ENCODE data around the gene MED14.

The MED14 gene

DNA sequence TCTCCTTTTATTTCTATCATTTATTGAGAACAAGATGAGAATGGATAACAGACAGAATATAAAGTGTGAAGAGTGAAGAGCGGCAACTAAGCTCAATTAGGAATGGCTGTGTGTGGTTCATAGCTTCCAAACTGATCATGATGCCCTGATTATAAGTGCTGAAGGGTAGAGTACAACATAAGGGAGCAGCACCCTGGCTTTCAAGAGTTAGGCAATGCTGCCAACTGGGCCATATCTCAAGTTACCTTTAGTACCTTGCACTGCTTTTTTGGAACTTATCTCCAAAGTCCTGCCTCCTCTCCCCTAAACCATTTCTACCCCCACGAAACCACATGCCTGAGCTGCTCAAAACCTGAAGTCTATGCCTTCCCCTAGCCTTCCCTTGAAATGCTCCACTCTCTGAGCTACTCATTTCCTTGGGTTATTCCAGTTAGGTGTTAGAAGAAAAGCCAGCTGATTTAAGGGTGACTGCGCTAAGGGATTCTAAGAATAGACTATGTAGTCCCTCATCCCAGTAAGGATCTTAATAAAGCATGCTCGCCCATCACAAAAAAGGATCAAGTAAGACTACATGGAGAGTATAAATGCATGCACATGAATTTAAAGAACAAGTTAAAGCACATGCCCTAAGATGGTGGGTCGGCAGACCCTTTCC lies 29.6 kb downstream of the MED14 start:
- Histone ChIP-seq H3K27ac (ENCODE audit: low read depth, low read length) (no peak overlapping the region), H3K4me3 (ENCODE audit: low read depth in 1 of 2, low read length in 2 of 2) (no peak overlapping the region), H3K36me3 (ENCODE audit: control insufficient read depth in 1 of 2, insufficient read depth in 2 of 2, low read length in 2 of 2) (peaks cover 0 to 26% of the 10 kb centered on the region in 2 donors), H3K27me3 (ENCODE audit: control insufficient read depth in 1 of 2, insufficient read depth in 2 of 2, low read length in 2 of 2) (no peaks in the 10 kb centered on the region), H3K9me3 (ENCODE audit: control insufficient read depth in 1 of 2, low read length in 2 of 2) (no peaks in the 10 kb centered on the region), H3K4me1 (ENCODE audit: control insufficient read depth in 1 of 2, insufficient read depth in 2 of 2, low read length in 2 of 2) (no peaks in the 10 kb centered on the region), H3K9ac (ENCODE audit: low read depth in 1 of 2, low read length in 2 of 2) (no peak overlapping the region)

DNA sequence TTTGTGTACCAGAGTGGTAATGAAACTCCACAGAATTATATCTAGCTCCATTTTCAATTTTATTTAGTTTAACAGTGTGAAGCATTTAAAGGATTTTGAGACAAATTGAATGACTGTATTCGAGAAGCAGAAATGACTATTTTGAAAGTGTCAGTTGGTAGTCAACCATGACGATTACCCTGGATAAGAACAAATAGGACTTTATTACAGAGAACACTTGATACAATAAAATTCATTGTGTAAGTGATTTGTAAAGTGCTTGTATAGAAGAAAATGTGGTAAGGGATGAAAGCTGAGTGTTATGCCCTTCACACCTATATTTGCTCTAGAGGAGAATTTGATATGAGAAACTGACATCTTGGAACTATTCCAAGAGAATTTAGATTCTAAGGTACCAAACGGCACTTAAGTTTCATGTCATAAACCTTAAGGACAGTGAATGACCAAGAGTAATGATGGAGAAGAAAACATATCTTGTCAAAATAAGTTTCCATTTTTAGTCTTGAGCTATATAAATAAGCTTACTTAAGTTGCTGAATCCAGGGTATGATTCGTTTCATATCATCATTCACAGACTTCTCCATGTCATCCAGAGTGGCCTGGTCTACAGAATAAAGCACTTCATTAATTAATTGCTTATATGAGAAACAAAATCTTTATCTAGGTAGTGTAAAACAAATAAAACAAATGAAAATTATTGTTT lies 34.6 kb downstream of the MED14 start:
- no peaks in the 10 kb centered on the region for H3K9me3 ChIP-seq (ENCODE audit: control insufficient read depth in 1 of 2, low read length in 2 of 2)
- peaks cover 3 to 14% of the 10 kb centered on the region in 2 donors for H3K36me3 ChIP-seq (ENCODE audit: control insufficient read depth in 1 of 2, insufficient read depth in 2 of 2, low read length in 2 of 2)
- no peak overlapping the region for H3K27ac ChIP-seq (ENCODE audit: low read depth, low read length)
- no peaks in the 10 kb centered on the region for H3K27me3 ChIP-seq (ENCODE audit: control insufficient read depth in 1 of 2, insufficient read depth in 2 of 2, low read length in 2 of 2)
- no peak overlapping the region for H3K4me3 ChIP-seq (ENCODE audit: low read depth in 1 of 2, low read length in 2 of 2)
- H3K9ac ChIP-seq (ENCODE audit: low read depth in 1 of 2, low read length in 2 of 2): no peak overlapping the region
- no peaks in the 10 kb centered on the region for H3K4me1 ChIP-seq (ENCODE audit: control insufficient read depth in 1 of 2, insufficient read depth in 2 of 2, low read length in 2 of 2)

DNA sequence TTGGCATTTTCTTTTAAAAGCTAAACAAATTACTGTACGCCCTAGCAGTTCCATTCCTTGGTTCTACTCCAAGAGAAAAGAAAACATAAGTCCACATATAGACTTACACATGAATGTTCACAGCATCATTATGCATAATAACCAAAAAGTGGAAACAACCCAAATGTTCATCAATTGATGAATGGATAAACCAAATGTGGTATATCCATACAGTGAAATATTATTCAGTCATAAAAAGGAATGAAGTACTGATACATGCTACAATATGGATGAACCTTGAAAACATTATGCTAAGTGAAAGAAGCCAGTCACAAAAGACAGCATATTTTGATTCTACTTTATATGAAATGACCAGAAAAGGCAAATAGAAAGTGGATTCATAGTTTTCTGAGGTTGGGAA lies 36.5 kb downstream of the MED14 start:
- no peak overlapping the region for H3K27ac ChIP-seq (ENCODE audit: low read depth, low read length)
- no peaks in the 10 kb centered on the region for H3K4me1 ChIP-seq (ENCODE audit: control insufficient read depth in 1 of 2, insufficient read depth in 2 of 2, low read length in 2 of 2)
- H3K9ac ChIP-seq (ENCODE audit: low read depth in 1 of 2, low read length in 2 of 2): no peak overlapping the region
- H3K36me3 ChIP-seq (ENCODE audit: control insufficient read depth in 1 of 2, insufficient read depth in 2 of 2, low read length in 2 of 2): peaks cover 3 to 20% of the 10 kb centered on the region in 2 donors
- H3K4me3 ChIP-seq (ENCODE audit: low read depth in 1 of 2, low read length in 2 of 2): no peak overlapping the region
- H3K9me3 ChIP-seq (ENCODE audit: control insufficient read depth in 1 of 2, low read length in 2 of 2): no peaks in the 10 kb centered on the region
- no peaks in the 10 kb centered on the region for H3K27me3 ChIP-seq (ENCODE audit: control insufficient read depth in 1 of 2, insufficient read depth in 2 of 2, low read length in 2 of 2)

DNA sequence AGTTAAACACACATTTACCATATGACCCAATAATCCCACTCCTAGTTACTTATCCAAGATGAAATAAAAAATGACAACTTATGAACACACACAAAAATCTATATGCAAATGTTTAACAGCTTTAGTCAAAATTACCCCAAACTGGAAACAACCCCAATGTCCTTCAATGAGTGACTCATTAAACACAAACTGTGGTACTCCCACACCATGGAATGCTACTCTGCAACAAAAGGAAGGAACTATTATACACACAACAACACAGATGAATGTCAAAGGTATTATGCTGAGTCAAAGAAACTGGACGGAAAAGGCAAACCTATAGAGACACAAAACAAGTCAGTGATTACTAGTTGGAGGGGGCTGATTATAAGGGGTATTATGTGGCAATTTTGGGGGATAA lies 40.5 kb downstream of the MED14 start:
- Histone ChIP-seq H3K9ac (ENCODE audit: low read depth in 1 of 2, low read length in 2 of 2) (no peak overlapping the region), H3K4me3 (ENCODE audit: low read depth in 1 of 2, low read length in 2 of 2) (no peak overlapping the region), H3K36me3 (ENCODE audit: control insufficient read depth in 1 of 2, insufficient read depth in 2 of 2, low read length in 2 of 2) (peaks cover 6 to 34% of the 10 kb centered on the region in 2 donors), H3K9me3 (ENCODE audit: control insufficient read depth in 1 of 2, low read length in 2 of 2) (no peaks in the 10 kb centered on the region), H3K27me3 (ENCODE audit: control insufficient read depth in 1 of 2, insufficient read depth in 2 of 2, low read length in 2 of 2) (no peaks in the 10 kb centered on the region), H3K4me1 (ENCODE audit: control insufficient read depth in 1 of 2, insufficient read depth in 2 of 2, low read length in 2 of 2) (no peaks in the 10 kb centered on the region), H3K27ac (ENCODE audit: low read depth, low read length) (no peak overlapping the region)

DNA sequence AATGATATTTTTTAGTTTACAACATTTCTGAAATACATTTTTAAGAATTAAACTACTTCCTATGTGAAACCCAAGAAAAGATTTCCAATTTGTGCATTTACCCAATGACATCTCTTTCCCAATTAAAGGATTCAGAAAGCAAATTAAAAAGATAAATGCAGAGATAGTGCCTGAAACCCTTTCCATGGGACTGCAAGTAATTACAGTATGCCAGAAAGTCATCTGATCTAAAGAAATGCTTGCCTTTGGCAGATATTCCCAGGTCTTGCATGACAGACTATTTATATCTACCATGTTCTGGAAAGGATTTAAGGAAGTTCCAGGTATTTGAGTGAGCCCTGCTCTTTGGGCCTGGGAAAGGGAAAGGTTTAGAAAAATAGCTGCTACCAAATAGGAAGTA lies 46.4 kb downstream of the MED14 start:
- Histone ChIP-seq H3K9ac (ENCODE audit: low read depth in 1 of 2, low read length in 2 of 2) (no peak overlapping the region), H3K36me3 (ENCODE audit: control insufficient read depth in 1 of 2, insufficient read depth in 2 of 2, low read length in 2 of 2) (peaks cover 18 to 39% of the 10 kb centered on the region in 2 donors), H3K4me1 (ENCODE audit: control insufficient read depth in 1 of 2, insufficient read depth in 2 of 2, low read length in 2 of 2) (no peaks in the 10 kb centered on the region), H3K27ac (ENCODE audit: low read depth, low read length) (no peak overlapping the region), H3K9me3 (ENCODE audit: control insufficient read depth in 1 of 2, low read length in 2 of 2) (no peaks in the 10 kb centered on the region), H3K27me3 (ENCODE audit: control insufficient read depth in 1 of 2, insufficient read depth in 2 of 2, low read length in 2 of 2) (no peaks in the 10 kb centered on the region), H3K4me3 (ENCODE audit: low read depth in 1 of 2, low read length in 2 of 2) (no peak overlapping the region)

DNA sequence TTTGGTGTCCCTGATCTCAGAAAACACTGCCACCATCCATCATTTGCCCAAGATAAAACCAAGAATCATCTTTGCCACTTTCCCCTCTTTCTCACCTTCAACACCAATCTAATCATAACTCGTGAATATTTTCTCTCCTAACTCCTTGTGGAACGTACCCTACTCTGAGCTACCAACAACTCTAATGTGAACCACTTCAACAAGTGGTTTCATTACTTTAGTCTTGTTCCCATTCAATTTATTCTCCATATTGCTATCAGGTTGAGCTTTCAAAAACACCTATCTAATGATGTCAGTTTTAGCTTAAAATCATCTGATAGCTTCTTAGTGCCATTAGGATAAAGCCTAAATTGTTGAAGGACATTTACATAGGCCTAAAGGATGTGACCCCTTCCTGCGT lies 48.2 kb downstream of the MED14 start:
- H3K27ac ChIP-seq (ENCODE audit: low read depth, low read length): no peak overlapping the region
- H3K36me3 ChIP-seq (ENCODE audit: control insufficient read depth in 1 of 2, insufficient read depth in 2 of 2, low read length in 2 of 2): peaks cover 23 to 39% of the 10 kb centered on the region in 2 donors
- no peaks in the 10 kb centered on the region for H3K9me3 ChIP-seq (ENCODE audit: control insufficient read depth in 1 of 2, low read length in 2 of 2)
- no peaks in the 10 kb centered on the region for H3K27me3 ChIP-seq (ENCODE audit: control insufficient read depth in 1 of 2, insufficient read depth in 2 of 2, low read length in 2 of 2)
- H3K4me3 ChIP-seq (ENCODE audit: low read depth in 1 of 2, low read length in 2 of 2): no peak overlapping the region
- H3K4me1 ChIP-seq (ENCODE audit: control insufficient read depth in 1 of 2, insufficient read depth in 2 of 2, low read length in 2 of 2): no peaks in the 10 kb centered on the region
- H3K9ac ChIP-seq (ENCODE audit: low read depth in 1 of 2, low read length in 2 of 2): no peak overlapping the region

DNA sequence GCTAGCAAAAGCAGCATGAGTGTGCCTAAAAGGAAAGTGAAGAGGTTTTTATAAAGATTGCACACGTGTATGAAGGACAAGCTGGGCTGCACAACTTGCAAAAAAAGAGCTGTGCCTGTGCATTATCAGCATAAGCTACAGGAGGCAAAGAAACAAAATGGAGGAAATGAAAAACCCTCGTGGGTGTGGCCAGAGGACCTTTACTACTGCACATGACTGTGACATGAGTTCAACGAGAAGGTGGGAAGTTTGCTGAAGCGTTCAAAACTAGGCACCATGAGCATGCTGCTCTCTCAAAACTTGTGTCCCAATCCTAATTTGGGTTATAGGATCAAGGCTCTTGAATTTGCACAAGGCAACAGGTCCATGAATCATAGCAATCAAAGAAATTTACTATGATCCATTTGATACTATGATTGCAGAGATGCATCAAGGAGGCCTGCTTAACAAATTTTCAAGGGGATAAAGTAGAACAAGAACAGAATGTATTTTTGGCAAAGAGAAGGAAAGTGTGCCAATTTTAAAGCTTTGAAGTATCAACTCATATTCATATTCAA lies 49.9 kb downstream of the MED14 start:
- peaks cover 26 to 40% of the 10 kb centered on the region in 2 donors for H3K36me3 ChIP-seq (ENCODE audit: control insufficient read depth in 1 of 2, insufficient read depth in 2 of 2, low read length in 2 of 2)

DNA sequence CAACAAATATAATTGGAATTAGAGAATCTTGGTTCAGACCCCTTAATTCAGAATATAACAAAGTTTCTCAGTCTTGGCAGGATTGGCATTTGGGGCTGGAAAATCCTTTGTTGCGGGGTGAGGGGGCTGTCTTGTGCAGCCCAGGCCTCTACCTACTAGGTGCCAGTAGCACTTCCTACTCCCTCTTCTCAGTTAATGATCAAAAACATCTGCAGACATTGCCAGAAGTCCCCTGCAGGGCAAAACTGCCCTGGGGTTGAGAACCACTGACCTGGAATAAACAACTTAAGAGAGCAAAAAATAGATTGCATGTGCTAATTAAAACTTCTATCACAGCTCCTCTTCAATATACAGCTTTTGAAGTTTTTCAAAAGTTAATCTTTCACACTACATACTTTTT lies 51.2 kb downstream of the MED14 start:
- Histone ChIP-seq H3K4me3 (ENCODE audit: low read depth in 1 of 2, low read length in 2 of 2) (no peak overlapping the region), H3K27ac (ENCODE audit: low read depth, low read length) (no peak overlapping the region), H3K36me3 (ENCODE audit: control insufficient read depth in 1 of 2, insufficient read depth in 2 of 2, low read length in 2 of 2) (peaks cover 36 to 43% of the 10 kb centered on the region in 2 donors), H3K9ac (ENCODE audit: low read depth in 1 of 2, low read length in 2 of 2) (no peak overlapping the region), H3K4me1 (ENCODE audit: control insufficient read depth in 1 of 2, insufficient read depth in 2 of 2, low read length in 2 of 2) (no peaks in the 10 kb centered on the region), H3K9me3 (ENCODE audit: control insufficient read depth in 1 of 2, low read length in 2 of 2) (no peaks in the 10 kb centered on the region), H3K27me3 (ENCODE audit: control insufficient read depth in 1 of 2, insufficient read depth in 2 of 2, low read length in 2 of 2) (no peaks in the 10 kb centered on the region)

More for the DNA sequence above, 49.9 kb downstream of the MED14 start:
- Histone ChIP-seq H3K4me1 (ENCODE audit: control insufficient read depth in 1 of 2, insufficient read depth in 2 of 2, low read length in 2 of 2) (no peaks in the 10 kb centered on the region), H3K9me3 (ENCODE audit: control insufficient read depth in 1 of 2, low read length in 2 of 2) (no peaks in the 10 kb centered on the region), H3K27me3 (ENCODE audit: control insufficient read depth in 1 of 2, insufficient read depth in 2 of 2, low read length in 2 of 2) (no peaks in the 10 kb centered on the region), H3K9ac (ENCODE audit: low read depth in 1 of 2, low read length in 2 of 2) (no peak overlapping the region), H3K4me3 (ENCODE audit: low read depth in 1 of 2, low read length in 2 of 2) (no peak overlapping the region), H3K27ac (ENCODE audit: low read depth, low read length) (no peak overlapping the region)

DNA sequence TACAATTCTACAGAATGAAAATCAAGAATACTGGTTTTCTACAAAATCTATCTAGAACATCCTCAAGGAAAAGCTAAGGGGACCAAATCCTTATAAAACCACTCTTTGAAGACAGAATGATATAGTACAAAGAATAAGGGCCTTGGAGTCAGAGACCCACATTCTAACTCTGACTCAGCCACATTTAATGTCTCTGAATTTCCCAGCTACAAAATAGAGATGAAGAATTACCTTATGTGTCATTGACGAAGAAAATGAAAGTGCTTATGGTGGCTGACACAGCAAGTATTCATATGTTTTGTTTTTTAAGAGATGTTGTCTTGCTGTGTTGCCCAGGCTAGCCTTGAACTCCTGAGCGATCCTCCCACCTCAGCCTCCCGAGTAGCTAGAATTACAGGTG lies 52.1 kb downstream of the MED14 start:
- no peaks in the 10 kb centered on the region for H3K27me3 ChIP-seq (ENCODE audit: control insufficient read depth in 1 of 2, insufficient read depth in 2 of 2, low read length in 2 of 2)
- no peak overlapping the region for H3K9ac ChIP-seq (ENCODE audit: low read depth in 1 of 2, low read length in 2 of 2)
- H3K9me3 ChIP-seq (ENCODE audit: control insufficient read depth in 1 of 2, low read length in 2 of 2): no peaks in the 10 kb centered on the region
- peaks cover 33 to 35% of the 10 kb centered on the region in 2 donors for H3K36me3 ChIP-seq (ENCODE audit: control insufficient read depth in 1 of 2, insufficient read depth in 2 of 2, low read length in 2 of 2)
- H3K27ac ChIP-seq (ENCODE audit: low read depth, low read length): no peak overlapping the region
- no peak overlapping the region for H3K4me3 ChIP-seq (ENCODE audit: low read depth in 1 of 2, low read length in 2 of 2)
- no peaks in the 10 kb centered on the region for H3K4me1 ChIP-seq (ENCODE audit: control insufficient read depth in 1 of 2, insufficient read depth in 2 of 2, low read length in 2 of 2)

DNA sequence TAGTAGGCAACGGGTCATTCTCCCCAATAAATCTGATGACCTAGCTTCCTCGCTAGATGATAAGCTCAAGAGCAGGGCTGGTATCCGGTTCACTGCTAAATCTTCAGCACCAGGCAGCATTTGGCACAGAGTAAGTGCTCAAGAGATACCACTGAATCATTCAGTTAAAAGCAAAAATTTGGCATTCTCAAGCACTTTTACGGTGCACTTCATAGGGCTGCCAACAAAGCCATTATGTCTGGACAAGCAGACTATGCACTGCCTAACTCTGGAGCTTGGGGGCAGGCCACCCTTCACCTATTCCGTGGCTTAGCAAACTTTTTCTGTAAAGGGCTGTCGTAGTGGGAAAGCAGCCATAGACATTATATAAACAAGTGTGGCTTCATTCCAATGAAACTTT lies 64.2 kb downstream of the MED14 start:
- no peak overlapping the region for H3K27ac ChIP-seq (ENCODE audit: low read depth, low read length)

More for the DNA sequence above, 64.2 kb downstream of the MED14 start:
- H3K27me3 ChIP-seq (ENCODE audit: control insufficient read depth in 1 of 2, insufficient read depth in 2 of 2, low read length in 2 of 2): no peaks in the 10 kb centered on the region
- H3K9me3 ChIP-seq (ENCODE audit: control insufficient read depth in 1 of 2, low read length in 2 of 2): no peaks in the 10 kb centered on the region
- no peak overlapping the region for H3K9ac ChIP-seq (ENCODE audit: low read depth in 1 of 2, low read length in 2 of 2)
- peaks cover 22 to 50% of the 10 kb centered on the region in 2 donors for H3K36me3 ChIP-seq (ENCODE audit: control insufficient read depth in 1 of 2, insufficient read depth in 2 of 2, low read length in 2 of 2)
- H3K4me3 ChIP-seq (ENCODE audit: low read depth in 1 of 2, low read length in 2 of 2): no peak overlapping the region
- no peaks in the 10 kb centered on the region for H3K4me1 ChIP-seq (ENCODE audit: control insufficient read depth in 1 of 2, insufficient read depth in 2 of 2, low read length in 2 of 2)
